Right renal pelvis (tissue), 4 donors: ENCODE measurements around the gene CELF2. TPM values are rescaled to one million over a fixed set of nuclear protein-coding genes. Genes with fewer than 3 reads are reported as not detected.
A peak's percentile ranks its signal among the peaks of the same experiment; 100 is the strongest.

Source experiments
- DNase-seq, 4 donors: peaks; one replicate each; pipeline ENCODE4 v3.0.0-alpha.2; 2013; ENCODE audit warnings: low read depth in 4 of 4, low spot score in 3 of 4, missing footprints in 1 of 4
- polyA plus RNA-seq, 4 donors: library from polyadenylated mRNA; unstranded; fragments of 120-200 nt; gene quantifications; one replicate each; pipeline ENCODE4 v1.2.1, GENCODE V29; 2013; ENCODE audit not compliant: insufficient read length in 4 of 4

The CELF2 gene
- polyA plus RNA-seq, 4 donors, result 12.0 to 14.5 (median 12.3) TPM

DNA sequence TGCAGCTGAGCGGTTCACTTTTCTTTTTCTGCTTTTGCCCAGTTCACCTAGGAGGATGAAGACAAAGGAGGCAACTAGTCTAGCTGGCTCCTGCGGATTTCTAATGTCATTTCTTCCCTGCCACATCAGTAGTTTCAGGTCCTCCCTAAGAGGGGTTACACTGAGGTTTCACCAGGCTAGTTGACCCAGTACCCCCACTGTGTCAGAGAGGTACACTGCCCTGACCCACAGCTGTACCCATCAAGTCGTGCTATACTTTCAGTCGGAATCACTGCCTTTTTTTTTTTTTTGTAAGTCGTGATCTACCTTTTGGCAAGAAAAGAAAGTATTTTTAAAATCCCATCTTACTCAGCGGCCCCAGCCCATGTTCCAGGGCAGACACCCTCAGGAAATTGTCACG lies 243.5 kb downstream of the CELF2 start:
- DNase-seq, result no peak

GRCh38 chr10:11261687-11262493 lies 244.2 kb downstream of the CELF2 start:
- no peak for DNase-seq

DNA sequence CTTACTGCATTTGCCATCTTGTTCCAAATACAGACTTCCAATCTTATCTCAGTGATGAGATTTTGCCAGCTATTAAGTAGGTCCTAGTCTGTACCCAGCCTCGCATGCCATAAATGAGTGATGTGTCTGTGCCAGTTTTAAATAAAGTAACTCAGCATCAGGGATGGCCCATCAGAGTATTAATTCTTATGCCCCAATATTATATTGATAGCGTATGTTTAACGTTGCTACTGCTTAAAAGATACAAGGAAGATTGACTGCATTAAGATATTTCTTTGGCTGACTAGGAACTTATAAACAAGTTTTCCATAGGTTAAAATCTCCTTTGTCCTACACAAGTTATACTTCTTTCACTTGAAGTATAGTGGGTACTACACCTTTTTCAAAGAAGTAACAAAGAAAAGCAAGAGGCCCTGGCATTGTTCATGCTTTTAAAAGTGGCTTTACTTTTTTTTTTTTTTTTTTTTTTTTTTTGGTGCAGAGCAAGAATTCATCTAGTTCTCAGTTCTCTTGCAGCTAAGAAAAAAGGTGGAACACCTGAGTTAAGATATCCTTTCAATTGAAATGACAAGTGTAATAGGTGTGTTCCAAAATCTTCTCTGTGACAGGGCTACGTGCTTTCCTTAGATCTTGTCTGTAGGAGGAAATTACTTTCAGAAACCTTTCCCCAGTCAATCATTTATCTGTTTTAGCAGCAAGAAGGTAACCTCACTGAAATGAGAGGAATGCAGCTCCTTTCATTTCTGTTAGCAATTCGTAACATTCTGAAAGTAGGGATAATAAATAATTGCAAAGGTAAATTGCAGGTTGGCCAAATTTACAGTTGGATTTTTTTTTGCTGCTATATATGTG lies 245.0 kb downstream of the CELF2 start:
- DNase-seq, result no peak

DNA sequence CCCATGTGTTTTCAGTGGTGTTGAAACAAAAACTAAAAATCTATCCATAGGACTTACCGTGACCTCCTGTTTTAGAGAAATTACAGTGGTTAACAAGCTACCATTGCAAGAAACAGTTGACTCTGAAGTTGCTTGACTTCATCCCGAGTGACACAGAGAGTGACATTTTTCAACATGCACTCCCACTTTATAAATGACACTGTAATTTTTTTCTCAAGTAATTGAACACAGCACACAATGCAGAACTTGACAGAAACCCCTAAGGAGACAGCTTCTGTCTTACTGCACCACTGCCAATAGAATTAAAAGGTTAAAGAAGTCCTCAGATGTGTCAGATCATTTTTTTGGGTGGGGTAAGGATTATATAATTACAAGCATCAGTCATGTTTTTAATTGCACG lies 246.1 kb downstream of the CELF2 start:
- no peak for DNase-seq

- no peak for DNase-seq
These were observed 246.8 kb downstream of the CELF2 start for GRCh38 chr10:11264296-11265048.

- no peak for DNase-seq
These were observed 247.8 kb downstream of the CELF2 start for GRCh38 chr10:11265484-11265883.

- no peak for DNase-seq
These were observed 248.8 kb downstream of the CELF2 start for GRCh38 chr10:11266426-11266825.

DNA sequence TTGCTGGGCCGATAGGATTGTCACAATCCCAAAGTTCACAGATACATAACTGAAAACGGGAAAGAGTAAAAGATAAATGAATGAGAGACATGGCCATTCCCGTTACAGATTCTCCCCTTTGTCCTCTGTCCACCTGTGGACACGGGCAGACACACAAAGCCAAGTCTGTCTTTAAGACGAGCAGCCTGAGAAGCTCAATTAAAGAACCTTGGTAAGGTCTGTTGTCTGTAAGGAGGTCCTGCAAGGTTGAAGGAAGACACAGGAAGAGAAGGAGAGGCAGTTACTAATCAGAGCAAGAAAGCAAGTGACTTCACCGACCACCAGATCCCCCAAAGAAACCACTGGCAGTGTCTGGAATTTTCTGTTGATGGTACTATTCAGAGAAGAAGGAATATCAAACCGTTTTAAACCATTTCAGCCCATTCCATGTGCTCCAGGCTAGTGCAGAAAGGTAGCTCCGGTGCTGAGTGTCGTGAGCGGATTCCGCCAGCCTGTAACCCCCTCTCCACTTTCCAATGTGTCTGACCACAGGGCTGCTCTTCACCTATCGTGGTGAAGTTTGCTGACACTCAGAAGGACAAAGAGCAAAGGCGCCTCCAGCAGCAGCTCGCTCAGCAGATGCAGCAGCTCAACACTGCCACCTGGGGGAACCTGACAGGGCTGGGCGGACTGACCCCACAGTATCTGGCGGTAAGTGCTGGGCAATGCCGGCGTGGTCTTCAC lies 252.6 kb downstream of the CELF2 start:
- DNase-seq, result peak; percentile 63 to 74 (median 68)

- DNase-seq, result no peak
These were observed 253.1 kb downstream of the CELF2 start for GRCh38 chr10:11270858-11271179.

DNA sequence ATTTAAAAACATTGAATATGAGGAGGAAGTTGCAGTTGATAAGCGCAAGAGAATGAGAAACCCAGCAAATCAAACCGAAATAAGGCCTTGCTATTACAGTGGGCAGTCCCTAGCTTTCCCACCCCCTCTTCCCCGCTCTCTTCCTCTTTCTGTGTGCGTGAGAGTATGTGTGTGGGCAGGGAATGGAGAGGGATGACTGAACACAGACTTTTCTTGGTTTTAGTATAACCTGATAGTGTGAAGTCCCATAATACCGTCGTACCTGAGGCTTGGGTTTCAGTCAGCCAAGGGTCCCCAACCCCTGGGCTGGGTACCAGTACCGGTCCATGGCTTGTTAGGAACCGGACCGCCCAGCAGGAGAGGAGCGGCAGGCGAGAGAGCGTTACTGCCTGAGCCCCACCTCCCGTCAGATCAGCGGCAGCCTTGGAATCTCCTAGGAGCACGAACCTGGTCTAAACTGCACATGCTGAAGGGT lies 255.3 kb downstream of the CELF2 start:
- DNase-seq, result no peak

- no peak for DNase-seq
These were observed 256.8 kb downstream of the CELF2 start for GRCh38 chr10:11274452-11274851.

DNA sequence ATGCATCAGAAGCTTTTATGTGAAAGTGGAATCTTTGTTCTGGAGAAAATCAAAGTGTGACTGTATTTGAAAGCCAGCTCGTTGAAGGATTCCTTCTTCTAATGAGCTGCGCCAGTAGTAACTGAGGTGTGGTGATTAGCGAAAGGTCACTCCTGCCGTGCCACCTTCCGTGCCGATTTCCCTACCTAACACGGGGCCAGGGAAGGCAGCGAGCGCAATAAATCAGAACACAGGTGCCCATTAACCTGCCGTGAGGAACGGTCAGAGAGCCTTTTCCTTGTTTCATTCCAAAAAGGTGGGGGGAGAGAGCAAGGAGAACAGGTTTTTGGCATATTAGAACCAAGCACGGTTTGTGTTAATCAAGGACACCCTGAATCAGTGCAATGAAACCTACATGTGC lies 258.0 kb downstream of the CELF2 start:
- no peak for DNase-seq

- no peak for DNase-seq
These were observed 258.8 kb downstream of the CELF2 start for GRCh38 chr10:11276449-11276990.

GRCh38 chr10:11279314-11279713 lies 261.6 kb downstream of the CELF2 start:
- DNase-seq, result no peak

DNA sequence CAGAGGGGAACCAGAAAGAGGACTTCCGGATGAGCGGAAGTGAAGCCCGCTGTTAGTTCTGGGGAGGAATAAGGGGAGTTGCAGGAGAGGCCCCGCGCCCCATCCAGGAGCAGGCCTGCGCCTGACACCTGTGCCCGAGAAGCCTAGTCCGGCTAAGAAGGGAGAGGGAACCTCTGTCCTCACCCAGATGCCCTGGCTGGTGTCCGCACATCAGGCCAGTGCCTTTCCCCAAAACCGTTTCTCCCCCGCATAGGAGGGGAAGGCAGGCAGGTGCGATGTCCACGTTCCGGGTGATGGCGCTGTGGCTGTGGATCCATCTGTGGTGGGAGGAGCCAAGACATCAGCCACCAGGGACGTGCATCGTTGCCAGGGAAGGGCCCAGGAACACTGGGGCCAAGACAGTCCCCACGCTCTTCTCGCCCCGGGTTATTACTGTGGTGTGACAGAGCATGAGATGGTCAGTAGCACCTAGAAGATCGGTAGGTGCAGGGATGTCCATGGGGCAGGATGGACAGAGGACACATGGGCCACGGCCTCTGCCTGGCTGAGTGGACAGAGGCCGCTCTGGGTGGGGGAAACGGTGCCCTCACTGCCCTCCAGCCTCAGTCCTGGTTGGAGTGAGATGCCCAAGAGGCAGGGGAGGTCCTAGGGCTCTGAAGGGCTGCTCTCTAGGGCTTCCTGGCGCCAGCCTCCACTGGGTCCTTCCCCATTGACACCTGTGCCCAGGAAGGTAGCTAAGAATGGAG lies 262.7 kb downstream of the CELF2 start:
- no peak for DNase-seq

DNA sequence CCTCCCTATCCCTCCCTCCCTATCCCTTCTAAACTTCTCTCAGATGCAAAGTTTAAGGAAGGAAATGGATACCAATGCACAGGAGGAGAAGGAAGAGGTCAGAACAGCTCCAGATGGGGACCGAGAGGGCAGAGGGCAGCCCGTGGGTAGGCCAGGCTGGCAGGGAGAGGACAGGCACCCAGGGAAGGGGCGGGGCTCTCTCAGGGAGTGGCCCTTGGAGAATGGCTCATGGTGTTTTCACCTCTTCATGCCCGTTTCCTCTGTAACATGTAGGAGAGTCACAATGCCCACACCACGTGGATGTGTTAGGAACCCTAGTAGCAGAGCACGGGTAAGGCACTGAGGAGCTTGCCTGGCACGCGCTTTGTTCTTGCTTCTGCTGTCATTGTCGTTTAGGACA lies 264.5 kb downstream of the CELF2 start:
- DNase-seq, result no peak

- DNase-seq, result no peak
These were observed 265.0 kb downstream of the CELF2 start for GRCh38 chr10:11282661-11283060.

- DNase-seq, result no peak
These were observed 266.8 kb downstream of the CELF2 start for GRCh38 chr10:11284291-11285085.

DNA sequence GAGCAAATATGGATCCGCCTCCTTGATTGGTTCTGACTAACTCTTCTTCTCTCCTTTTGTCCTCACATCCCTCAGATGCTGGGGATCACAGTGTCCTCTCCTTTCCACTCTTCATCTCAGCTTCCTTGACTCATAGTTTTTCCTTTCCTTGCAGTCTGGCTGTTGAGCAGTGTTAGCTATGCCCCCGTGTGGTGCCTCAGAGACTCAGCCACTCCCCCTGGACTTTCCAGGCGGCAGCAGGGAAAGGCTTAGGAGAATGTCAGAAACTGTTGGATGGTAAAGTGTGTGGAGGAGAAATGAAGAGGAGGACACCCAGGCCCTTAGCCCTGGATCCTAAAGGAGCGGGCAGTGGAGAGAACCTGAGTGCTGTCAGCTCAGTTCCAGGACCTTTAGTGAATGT lies 267.5 kb downstream of the CELF2 start:
- DNase-seq, result no peak
